MG63 (cell line): ENCODE data around the gene IL17RD. TPM values are rescaled to one million over a fixed set of nuclear protein-coding genes. Genes with fewer than 3 reads are reported as not detected.
"Not testable (repeated sequence)": the region's sequence is repeated elsewhere in the genome, so short reads cannot be mapped to it uniquely, and the experiment has no call there.

Source experiments
- DNase-seq: peaks from one replicate; pipeline ENCODE4 v3.0.0-alpha.2; 2020
- H3K27me3 ChIP-seq: fragments of 250-450 bp; sonication (Bioruptor Pico); 2 replicates; pipeline ENCODE4 v1.5.1; 2020; ENCODE audit warnings: mild to moderate bottlenecking, moderate library complexity
- H3K36me3 ChIP-seq: fragments of 250-450 bp; sonication (Bioruptor Pico); 2 replicates; pipeline ENCODE4 v1.5.1; 2020; ENCODE audit warnings: mild to moderate bottlenecking, moderate library complexity
- H3K4me3 ChIP-seq: fragments of 250-450 bp; sonication (Bioruptor Pico); 2 replicates; pipeline ENCODE4 v1.5.1; 2020; ENCODE audit warnings: mild to moderate bottlenecking, moderate library complexity
- H3K9me3 ChIP-seq: fragments of 250-450 bp; sonication (Bioruptor Pico); 2 replicates; pipeline ENCODE4 v1.5.1; 2020; ENCODE audit warnings: mild to moderate bottlenecking, moderate library complexity
- total RNA-seq: library from RNA; depleted of rRNA; stranded (reverse); fragments of >200 nt; shearing (Covaris generic); gene quantifications from 2 replicates; pipeline ENCODE4 v1.2.3, GENCODE V29; 2014; ENCODE audit warnings: low replicate concordance

IL17RD gene
- total RNA-seq, 1 experiment from 2014 or later: 2.5 TPM

DNA sequence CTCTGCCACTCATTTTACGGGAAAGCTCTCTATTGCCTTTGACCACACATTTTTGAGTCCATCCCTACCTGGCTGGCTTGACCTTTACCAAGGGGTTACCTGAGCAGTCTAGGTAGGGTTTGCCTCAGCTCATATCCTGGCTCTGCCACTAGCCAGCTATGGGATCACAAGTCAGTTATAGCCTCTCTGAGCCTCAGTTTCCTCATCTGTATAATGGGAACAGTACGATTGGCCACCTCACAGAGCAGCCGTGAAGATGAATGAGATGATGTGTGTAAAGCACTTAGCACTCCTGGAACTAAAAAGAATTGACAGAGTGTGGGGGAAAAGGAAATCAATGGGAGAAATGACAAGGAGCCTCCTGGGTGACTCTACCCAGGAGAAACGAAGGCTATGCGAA lies 76.7 kb downstream of the IL17RD start:
- Histone ChIP-seq H3K4me3 (no peak overlapping the region), H3K27me3 (no peaks in the 10 kb centered on the region), H3K36me3 (no peaks in the 10 kb centered on the region), H3K9me3 (no peaks in the 10 kb centered on the region)
- DNase-seq: no peak

DNA sequence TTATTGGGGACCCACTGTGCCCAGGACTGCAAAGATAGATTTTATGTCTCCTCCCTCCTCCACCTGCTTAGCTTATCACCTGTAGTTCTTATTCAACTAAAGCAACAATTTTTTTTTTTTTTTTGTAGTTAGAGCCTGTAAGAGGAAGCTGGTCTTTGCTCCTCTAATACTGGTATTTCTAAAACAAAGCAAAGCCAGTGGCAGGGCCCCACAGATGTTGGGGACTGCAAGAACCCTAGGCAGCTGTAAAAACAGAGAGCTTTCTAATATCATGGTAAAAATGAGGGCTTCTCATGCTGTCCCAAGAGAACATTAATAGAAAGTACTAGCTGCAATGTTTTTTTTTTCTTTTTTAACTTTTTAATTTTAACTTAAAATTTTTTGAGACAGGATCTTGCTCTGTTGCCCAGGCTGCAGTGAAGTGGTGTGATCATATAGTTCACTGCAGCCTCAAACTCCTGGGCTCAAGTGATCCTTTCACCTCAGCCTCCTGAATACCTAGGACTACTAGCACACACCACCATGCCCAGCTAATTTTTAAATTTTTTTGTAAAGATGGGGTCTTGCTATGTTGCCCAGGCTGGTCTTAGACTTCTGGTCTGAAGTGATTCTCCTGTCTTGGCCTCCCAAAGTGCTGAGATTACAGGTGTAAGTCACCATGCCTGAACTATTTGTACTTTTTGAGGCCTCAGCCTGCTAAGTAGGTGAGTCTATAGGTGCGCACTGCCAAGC lies 77.6 kb downstream of the IL17RD start:
- Histone ChIP-seq H3K9me3 (no peaks in the 10 kb centered on the region), H3K27me3 (no peaks in the 10 kb centered on the region), H3K4me3 (no peak overlapping the region), H3K36me3 (no peaks in the 10 kb centered on the region)
- DNase-seq: no peak

DNA sequence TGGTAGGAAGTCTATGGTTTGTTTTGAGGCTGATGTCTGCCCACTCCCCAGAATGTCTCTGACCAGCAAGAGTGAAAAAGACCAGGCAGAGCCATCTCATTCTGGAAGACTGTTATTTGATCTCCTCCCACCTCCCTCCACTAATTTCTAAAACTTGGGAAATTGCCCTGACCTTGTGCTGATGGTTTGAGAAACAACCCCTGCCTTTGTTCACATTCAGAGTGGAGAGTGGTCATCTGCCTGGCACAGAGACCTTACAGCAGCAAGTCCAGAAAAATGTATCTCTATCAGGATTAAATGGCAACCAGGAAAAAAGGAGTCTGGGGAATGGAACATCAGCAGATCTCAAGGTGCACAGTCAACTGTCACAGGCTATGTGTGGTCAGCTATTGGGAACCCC lies 79.0 kb downstream of the IL17RD start:
- no peak for DNase-seq
- no peaks in the 10 kb centered on the region for H3K9me3 ChIP-seq
- H3K36me3 ChIP-seq: no peaks in the 10 kb centered on the region
- H3K27me3 ChIP-seq: no peaks in the 10 kb centered on the region
- H3K4me3 ChIP-seq: no peak overlapping the region

DNA sequence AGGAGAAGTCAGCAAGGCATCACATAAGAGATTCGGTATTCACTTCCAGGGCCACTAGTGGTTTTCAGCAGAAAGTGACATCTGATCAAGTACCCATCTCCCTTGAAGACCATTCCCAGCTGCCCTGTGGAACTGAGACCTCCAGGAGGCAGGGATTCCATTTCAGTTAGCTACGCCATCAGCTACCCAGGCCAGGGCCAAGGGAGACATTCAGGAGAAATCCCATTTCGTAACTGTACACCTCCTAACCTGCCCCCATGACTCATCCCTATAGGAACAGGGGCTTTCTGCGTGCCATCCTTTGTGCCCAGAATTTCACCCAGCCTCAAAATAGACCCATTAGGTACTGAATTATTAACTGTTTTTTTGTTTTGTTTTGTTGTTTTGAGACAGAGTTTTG lies 79.9 kb downstream of the IL17RD start:
- H3K36me3 ChIP-seq: no peaks in the 10 kb centered on the region
- H3K9me3 ChIP-seq: no peaks in the 10 kb centered on the region
- no peak for DNase-seq
- no peaks in the 10 kb centered on the region for H3K27me3 ChIP-seq
- H3K4me3 ChIP-seq: no peak overlapping the region

DNA sequence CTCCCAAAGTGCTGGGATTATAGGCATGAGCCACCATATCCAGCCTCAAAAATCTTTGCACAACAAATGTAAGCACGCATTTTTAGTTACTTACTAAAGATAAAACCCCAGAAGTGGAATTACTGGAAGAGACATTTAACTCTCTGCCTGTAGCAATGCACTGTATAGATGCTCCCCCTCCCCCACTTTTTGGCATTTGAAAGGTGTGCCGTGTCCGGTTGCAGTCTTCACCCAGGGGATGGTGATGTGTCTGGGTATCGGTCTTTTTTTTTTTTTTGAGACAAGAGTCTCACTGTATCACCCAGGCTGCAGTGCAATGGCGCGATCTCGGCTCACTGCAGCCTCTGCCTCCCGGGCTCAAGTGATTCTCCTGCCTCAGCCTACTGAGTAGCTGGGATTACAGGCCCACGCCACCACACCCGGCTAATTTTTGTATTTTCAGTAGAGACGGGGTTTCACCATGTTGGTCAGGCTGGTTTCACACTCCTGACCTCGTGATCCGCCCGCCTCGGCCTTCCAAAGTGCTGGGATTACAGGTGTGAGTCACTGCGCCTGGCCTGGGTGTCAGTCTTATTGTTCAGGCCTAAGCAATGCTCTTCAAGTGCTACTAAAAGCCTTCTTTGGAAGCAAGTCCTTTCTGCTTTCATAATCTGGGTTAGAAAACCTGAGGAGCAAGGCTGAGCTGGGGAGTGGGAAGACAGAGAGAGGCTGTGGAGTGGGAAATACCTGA lies 81.7 kb downstream of the IL17RD start:
- not testable (repeated sequence) for DNase-seq, H3K27me3 ChIP-seq, H3K36me3 ChIP-seq, H3K9me3 ChIP-seq, H3K4me3 ChIP-seq

DNA sequence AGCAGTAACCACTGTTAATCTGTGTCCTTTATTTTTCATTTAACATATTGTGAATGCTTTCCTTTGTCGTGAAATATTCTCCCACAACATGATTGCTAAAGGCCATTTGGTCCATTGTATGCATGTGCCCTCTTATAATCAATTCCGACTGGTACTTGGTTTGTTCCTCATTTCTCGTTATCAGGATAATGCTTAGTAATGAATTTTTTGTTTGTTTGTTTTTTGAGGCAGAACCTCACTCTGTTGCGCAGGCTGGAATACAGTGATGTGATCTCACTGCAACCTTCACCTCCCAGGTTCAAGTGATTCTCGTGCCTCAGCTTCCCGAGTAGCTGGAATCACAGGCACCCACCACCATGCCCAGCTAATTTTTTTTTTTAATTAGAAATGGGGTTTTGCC lies 82.7 kb downstream of the IL17RD start:
- H3K4me3 ChIP-seq: no peak overlapping the region
- no peaks in the 10 kb centered on the region for H3K9me3 ChIP-seq
- no peaks in the 10 kb centered on the region for H3K36me3 ChIP-seq
- no peaks in the 10 kb centered on the region for H3K27me3 ChIP-seq
- no peak for DNase-seq

DNA sequence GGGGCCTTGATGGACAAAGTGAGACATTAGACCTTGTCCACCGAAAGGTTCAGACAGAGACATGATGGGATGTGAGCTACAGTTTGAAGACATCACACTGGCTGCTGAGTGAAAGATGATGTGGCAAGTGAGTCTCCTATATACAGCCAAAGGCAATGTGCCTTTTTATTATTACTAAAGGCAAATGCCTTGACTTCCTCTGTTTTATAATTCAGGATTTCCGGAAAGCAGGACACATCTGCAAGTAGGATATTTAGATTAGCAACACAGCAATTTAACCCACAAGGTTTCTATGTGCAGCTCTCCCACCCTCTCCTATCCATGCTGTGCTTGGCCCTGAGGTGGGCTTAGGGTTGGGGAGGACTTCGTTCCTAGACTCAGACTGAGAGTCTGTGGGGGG lies 84.0 kb downstream of the IL17RD start:
- no peak overlapping the region for H3K4me3 ChIP-seq
- H3K36me3 ChIP-seq: no peaks in the 10 kb centered on the region
- no peaks in the 10 kb centered on the region for H3K27me3 ChIP-seq
- no peak for DNase-seq
- no peaks in the 10 kb centered on the region for H3K9me3 ChIP-seq

DNA sequence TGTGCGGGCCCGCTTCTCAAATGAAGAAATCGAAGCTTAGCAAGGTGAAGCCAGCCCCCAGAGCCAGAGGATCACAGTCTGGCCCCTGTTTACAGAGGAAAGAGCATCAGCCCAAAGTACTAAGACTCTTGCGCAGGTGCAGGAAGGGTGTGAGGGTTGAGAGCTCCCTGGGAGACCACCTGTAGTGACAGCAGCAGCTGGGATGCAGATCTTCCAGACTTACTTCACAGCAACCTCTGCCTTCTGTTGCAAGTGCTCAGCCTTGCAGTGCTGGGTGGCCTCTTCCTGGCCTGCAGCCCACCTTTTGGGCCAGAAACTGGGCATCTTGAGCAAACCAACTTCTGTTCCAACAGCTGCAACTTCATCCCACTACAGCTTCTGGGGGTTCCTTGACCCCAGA lies 85.0 kb downstream of the IL17RD start:
- no peaks in the 10 kb centered on the region for H3K9me3 ChIP-seq
- H3K36me3 ChIP-seq: no peaks in the 10 kb centered on the region
- no peaks in the 10 kb centered on the region for H3K27me3 ChIP-seq
- DNase-seq: no peak
- no peak overlapping the region for H3K4me3 ChIP-seq

DNA sequence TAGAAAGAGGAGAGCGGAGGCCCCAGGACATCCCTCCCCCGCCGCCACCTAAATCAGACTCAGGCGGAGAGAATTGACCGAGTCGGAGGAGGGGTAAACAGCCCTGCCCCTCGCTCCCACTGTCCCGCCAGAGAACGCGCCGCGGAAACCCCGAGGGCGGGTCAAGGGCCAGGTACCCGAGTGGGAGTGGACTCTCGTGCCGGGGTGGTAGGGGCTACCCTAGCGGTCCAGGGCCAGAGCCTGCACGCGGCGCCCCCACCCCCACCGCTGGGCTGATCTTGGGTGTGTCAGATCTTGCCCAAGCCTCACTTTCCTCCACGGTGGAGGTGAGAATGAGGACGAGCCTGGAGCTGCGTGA lies 85.7 kb downstream of the IL17RD start:
- no peaks in the 10 kb centered on the region for H3K27me3 ChIP-seq
- no peaks in the 10 kb centered on the region for H3K9me3 ChIP-seq
- DNase-seq: peak; percentile 4
- no peaks in the 10 kb centered on the region for H3K36me3 ChIP-seq
- peak overlapping the region; percentile 59 for H3K4me3 ChIP-seq

DNA sequence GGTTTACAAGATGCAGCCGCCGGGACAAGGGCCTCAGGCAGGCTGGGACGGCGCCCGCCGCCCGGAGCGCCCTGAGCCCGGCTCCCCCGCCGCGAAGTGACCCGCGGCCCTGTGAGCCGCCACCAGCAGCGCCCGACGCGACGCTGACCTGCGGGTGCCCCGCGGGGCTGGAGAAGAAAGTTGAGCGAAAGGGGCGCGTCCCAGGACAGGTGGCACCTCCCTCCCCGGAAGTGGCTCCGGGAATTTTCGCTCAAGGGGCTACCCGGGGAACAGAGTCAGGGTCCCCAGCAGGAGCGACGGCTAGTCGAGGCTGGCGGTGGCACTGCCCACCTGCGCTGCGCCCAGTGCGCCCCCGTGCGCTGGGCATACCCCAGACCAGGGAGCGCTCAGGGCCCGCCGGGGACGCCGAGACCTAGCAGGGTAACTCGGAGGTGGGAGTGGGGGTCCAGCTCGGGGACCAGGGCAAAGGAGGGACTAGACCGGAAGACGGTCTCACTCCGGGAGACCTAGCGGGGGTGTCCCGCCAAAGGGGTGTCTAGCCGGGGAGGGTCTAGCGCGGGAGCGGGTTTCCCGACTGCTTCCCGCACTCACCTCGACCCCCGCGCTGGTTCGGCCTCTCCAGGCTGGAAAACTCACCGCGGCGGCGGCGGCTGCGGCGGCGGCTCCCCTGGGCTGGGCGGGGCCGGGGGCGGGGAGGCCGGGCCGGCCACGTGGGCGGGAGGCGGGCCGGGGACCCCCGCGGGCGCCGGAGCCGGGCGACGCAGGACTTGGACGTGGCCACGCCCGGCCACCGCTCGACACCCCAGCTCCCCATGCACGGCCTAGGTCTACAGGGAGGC lies 86.3 kb downstream of the IL17RD start:
- Histone ChIP-seq H3K27me3 (no peaks in the 10 kb centered on the region), H3K36me3 (no peaks in the 10 kb centered on the region), H3K4me3 (peak overlapping the region; percentile 59), H3K9me3 (no peaks in the 10 kb centered on the region)
- DNase-seq: peak; percentile 41

DNA sequence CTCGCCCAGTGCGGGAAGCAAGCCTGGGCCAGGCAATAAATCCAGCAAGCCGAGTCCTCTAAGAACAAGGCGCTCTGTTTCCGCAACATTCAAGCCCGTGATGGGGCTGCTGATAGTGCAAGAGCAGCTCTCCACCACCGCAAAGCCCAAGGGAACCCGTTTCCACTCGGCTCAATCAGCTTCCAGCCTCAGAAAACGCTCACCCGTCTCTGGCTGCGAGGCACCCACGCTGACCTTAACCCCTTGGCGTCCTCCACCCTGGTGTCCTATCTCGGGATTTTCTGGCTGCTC lies 86.9 kb downstream of the IL17RD start:
- H3K9me3 ChIP-seq: no peaks in the 10 kb centered on the region
- H3K27me3 ChIP-seq: no peaks in the 10 kb centered on the region
- H3K4me3 ChIP-seq: peak overlapping the region; percentile 59
- no peaks in the 10 kb centered on the region for H3K36me3 ChIP-seq
- DNase-seq: peak; percentile 16

DNA sequence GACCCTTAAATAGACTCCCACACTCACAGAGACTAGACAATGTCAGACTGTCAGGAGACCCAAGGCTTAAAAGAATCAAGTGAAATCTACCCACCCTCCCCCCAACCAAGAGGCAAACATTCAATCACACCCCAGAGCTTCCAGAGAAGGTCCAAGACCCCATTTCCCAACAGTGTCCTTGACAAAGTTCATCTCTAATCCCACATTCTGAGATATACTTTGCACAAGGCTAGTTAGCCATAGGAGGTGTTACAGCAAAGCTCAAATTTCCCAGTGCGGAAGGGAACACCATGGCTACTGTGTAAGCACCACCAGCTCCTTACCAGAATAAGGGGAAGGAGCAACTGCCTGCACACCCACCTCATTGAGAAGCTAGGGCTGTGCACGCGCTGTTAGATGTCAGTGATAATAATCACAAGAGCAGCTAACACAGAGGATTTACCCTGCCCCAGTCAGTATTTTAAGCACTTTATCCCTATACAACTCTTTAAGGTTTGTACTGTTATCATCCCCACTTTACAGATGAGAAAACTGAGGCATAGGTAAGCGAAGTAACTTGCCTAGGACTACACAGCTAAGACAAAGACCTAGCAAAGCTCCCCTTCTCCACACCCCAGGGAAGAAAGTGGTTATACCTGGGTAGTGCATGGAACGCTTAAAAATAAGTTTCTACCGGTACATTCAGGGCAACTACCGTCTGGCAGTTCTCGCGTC lies 87.4 kb downstream of the IL17RD start:
- Histone ChIP-seq H3K4me3 (no peak overlapping the region), H3K27me3 (no peaks in the 10 kb centered on the region), H3K9me3 (no peaks in the 10 kb centered on the region), H3K36me3 (no peaks in the 10 kb centered on the region)
- DNase-seq: no peak

DNA sequence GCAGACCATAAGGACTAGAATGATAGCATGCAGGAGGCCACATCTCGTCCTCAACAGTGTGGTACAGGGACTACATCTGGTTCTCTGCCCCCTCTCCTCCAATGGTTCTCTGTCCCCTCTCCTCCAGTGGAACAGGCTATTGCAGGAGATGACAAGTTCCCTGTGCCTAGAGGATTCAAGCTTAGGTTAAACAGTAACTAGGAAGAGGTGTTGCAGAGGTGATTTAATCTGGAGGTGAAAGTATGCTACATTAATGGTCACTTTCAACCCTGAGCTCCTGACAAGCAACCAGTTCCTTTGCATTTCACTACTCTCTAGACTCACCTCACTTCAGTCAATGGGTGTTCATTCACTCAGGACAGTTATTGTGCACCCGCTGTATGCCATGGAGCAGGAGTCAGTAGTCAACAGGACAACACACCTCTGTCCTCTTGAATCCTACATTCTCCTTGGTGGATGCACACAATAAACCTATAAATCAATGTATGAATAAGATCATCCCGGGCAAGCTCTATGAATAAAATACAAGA lies 88.7 kb downstream of the IL17RD start:
- Histone ChIP-seq H3K36me3 (no peaks in the 10 kb centered on the region), H3K9me3 (no peaks in the 10 kb centered on the region), H3K4me3 (no peak overlapping the region), H3K27me3 (no peaks in the 10 kb centered on the region)
- no peak for DNase-seq

DNA sequence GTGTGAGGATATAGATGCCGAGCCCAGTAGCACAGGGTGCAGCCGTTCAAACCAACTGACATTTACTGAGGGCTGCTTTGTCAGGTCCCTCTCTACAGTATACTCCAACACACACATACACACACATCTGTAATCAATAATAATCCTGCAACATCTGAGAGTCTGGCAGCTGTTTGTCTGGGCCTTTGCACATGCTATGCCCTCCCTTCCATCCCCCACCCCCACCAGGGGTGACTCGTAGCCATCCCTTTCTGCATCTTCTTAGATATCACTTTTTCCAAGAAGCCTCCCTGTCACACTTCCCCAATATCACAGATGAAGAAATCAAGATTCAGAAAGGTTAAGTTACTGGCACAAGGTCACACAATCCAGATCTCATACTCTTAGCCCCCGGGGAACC lies 91.0 kb downstream of the IL17RD start:
- Histone ChIP-seq H3K9me3 (no peaks in the 10 kb centered on the region), H3K4me3 (no peak overlapping the region), H3K36me3 (no peaks in the 10 kb centered on the region), H3K27me3 (no peaks in the 10 kb centered on the region)
- DNase-seq: no peak

DNA sequence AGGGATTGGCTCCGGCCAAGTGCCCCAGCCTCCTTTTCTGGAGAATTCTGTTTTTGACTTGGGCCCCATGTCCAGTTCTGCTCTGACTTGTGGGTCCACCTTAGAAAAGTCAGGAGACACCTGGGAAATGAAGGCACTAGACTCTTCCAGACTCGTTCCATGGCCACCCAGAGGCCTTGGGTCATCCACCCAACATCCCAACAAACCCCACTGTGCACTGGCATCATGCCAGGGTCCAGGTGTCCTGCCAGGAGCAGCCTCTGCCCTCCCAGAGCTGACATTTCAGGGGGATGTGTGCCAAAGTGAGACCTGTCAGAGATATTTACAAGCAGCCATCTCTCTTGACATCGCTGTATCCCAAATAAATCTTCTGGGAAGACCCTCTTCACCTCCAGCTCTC lies 91.5 kb downstream of the IL17RD start:
- DNase-seq: no peak
- no peaks in the 10 kb centered on the region for H3K36me3 ChIP-seq
- H3K9me3 ChIP-seq: no peaks in the 10 kb centered on the region
- H3K4me3 ChIP-seq: no peak overlapping the region
- no peaks in the 10 kb centered on the region for H3K27me3 ChIP-seq

DNA sequence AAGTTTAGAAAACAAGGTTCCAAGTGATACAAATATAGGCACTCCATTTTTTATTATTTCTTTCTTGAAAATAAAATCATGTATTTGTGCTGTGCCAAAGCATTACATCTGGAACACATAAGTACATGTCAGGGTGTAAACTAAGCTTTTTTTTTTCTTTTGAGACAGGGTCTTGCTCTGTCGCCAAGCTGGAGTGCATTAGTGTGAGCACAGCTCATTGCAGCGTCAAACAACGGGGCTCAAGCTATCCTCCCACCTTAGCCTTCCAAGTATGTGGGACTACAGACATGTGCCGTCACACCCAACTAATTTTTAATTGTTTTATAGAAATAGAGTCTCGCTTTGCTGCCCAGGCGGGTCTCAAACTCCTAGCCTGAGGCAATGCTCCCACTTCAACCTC lies 95.7 kb downstream of the IL17RD start:
- no peaks in the 10 kb centered on the region for H3K9me3 ChIP-seq
- no peak for DNase-seq
- H3K4me3 ChIP-seq: no peak overlapping the region
- H3K27me3 ChIP-seq: no peaks in the 10 kb centered on the region
- H3K36me3 ChIP-seq: no peaks in the 10 kb centered on the region
